GM21737 (cell line): ENCODE results near the gene WDFY2.
A peak's percentile ranks its signal among the peaks of the same experiment; 100 is the strongest.
"Not testable (repeated sequence)": the region's sequence is repeated elsewhere in the genome, so short reads cannot be mapped to it uniquely, and the experiment has no call there.

ENCODE experiments used
- ATAC-seq: cut with Tn5 transposase; IDR thresholded peaks from one replicate; pipeline ENCODE4 v1.9.1; 2021; ENCODE audit warnings: mild to moderate bottlenecking, moderate library complexity; ENCODE audit not compliant: unreplicated experiment

WDFY2 gene

GRCh38 chr13:51583875-51584730, at the start of gene WDFY2:
TSS of gene WDFY2 (plus strand) at chr13:51584462. CDS start at chr13:51584688, 226 bp downstream.
- peak; percentile 79 for ATAC-seq

GRCh38 chr13:51538591-51539179, 45.6 kb upstream of the WDFY2 start:
- no peak for ATAC-seq

GRCh38 chr13:51539887-51540286, 44.4 kb upstream of the WDFY2 start:
- no peak for ATAC-seq

DNA sequence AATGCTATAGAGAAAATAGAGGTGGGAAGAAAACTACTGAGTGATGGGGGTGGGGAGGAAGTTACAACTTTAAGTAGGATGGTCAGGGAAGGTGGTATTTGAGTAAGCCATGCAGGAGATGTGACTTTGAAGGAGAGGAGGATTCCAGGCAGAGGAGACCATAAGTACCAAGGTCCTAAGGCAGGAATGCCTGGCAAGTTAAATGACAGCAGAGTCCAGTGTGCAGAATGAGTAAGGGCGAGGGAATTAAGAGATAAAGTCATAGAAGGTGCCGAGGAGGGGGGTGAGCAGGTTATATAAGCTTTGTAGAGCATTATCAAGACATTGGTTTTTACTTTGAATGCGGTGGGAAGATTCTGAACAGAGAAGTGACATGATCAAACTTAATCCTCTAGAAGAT, 43.2 kb upstream of the WDFY2 start:
- no peak for ATAC-seq

GRCh38 chr13:51541809-51542258, 42.4 kb upstream of the WDFY2 start:
- no peak for ATAC-seq

DNA sequence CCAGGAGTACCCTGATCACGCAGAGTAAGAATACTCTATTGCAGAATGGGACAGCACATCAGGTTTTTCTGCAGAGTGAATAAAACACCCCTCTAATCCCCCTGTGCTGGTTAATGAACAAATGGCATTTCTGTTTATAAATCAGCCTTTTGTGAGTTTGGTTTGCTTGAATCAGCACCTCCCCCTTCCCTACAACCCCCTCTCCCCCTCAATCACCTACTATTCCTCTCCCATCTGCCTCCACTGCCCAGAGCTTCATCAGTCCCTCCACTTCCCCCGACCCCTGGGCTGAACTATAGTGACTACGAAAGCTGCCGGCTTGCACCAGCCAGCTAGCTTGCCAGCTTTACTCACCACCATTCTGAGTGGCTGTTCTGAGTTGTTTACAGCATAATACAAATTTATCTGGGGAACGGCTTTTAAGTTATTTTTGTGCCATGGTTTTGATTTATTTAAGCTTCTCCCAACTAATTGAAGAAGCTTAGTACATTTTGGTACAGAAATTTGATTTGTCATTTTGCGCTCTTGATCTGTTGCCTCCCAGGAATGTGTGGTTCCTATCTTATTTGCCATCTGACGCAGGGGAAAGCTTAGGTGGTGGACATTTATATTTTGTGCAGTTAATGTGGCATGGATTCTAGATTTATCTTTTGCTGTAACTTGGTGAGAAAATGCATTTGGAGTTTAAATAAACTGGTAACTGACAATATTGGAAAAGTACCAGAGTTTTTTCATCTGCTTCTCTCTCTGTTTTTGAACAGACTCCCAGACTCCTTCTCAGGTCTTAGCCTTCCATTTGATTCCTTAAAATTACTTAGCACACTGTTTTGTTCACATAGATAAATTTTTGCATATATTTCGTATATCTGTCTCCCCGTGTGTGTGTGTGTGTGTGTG, 41.7 kb upstream of the WDFY2 start:
- no peak for ATAC-seq

DNA sequence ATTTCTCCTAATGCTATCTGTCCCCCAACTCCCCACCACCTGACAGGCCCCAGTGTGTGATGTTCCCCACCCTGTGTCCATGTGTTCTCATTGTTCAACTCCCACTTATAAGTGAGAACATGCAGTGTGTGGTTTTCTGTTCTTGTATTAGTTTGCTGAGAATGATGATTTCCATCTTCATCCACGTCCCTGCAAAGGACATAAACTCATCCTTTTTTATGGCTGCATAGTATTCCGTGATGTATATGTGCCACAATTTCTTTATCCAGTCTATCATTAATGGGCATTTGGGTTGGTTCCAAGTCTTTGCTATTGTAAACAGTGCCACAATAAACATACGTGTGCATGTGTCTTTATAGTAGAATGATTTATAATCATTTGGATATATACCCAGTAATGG, 38.8 kb upstream of the WDFY2 start:
- ATAC-seq = not testable (repeated sequence)

DNA sequence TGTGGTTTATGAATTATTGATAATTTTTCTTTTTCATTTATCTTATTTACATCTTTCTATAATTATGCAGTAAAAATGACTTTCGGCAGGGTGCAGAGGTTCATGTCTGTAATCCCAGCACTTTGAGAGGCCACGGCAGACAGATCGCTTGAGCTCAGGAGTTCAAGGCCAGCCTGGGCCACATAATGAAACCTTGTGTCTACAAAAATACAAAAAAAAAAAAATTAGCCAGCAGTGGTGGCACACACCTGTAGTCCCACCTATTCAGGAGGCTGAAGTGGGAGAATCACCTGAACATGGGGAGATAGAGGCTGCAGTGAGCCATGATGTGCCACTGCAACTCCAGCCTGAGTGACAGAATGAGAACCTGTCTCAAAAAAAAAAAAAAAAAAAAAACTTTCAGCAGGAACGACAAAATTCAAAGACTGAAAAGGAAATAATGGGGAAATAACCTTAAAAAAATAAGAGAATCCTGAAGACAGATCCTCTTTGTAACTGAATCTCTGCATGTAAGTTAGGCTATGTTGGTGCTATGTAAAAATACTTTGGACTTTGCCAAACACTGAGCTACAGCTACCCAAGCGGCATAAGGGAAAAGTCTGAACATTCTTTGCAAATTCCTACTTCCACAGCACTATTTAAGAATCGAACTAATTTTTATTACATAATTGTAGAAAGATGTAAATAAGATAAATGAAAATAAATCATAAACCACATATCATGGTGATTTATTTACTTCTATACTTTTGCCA, 36.7 kb upstream of the WDFY2 start:
- no peak for ATAC-seq

DNA sequence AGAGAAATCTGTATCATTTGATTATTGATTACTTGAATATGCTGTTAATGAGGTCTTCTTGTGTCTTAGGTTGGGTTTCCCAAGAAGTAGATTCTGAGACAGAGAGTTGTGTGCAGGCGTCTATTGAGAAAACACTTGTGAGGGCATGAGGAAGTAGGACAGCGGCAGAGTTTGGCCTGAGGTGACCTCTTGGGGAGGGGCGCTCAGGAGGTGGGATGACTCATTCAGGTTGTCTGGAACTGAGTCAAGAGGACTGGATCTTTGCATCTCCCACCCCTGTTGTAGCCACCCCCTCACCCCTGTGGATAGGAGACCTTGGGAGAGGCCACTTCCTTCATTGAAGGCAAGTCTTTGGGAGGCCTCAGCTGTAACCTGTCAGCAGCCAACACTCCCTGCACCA, 35.2 kb upstream of the WDFY2 start:
- no peak for ATAC-seq

- no peak for ATAC-seq
Observed at GRCh38 chr13:51549593-51549992, 34.7 kb upstream of the WDFY2 start.

- no peak for ATAC-seq
Observed at GRCh38 chr13:51550151-51550550, 34.1 kb upstream of the WDFY2 start.

DNA sequence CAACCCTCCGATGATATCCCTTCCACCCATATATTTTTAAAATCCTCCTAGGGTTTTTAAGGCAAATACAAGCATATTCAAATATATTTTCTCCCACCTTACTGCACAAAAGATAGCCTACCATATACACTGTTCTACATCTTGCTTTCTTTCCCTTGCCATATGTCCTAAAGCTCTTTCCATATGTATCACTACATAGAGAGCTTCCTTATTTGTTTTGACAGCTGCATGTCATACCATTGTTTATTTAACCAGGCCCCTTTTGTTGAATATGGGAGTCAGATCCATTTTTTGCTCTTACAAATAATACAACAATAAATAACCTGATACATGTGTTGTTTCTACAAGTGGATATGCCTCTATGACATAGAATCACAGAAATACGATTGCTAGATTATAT, 32.8 kb upstream of the WDFY2 start:
- ATAC-seq = no peak

DNA sequence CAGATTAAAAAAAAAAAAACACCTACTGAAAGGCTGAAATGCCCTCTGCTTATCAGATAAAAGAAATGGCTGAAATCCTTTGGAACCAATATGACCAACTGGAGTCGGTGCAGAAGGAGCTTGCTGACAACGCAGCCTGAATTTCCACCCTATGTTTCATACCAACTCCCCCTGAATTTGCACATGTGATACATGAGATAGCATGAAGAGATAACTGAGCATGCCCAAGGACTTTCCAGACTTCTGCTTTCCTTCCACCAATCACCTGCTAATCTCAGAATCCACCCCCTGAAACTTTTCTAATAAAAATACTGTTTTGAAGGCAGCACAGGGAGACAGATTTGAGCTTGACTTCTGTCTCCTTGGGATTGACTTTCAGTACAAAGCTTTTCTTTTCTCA, 32.2 kb upstream of the WDFY2 start:
- ATAC-seq = no peak

DNA sequence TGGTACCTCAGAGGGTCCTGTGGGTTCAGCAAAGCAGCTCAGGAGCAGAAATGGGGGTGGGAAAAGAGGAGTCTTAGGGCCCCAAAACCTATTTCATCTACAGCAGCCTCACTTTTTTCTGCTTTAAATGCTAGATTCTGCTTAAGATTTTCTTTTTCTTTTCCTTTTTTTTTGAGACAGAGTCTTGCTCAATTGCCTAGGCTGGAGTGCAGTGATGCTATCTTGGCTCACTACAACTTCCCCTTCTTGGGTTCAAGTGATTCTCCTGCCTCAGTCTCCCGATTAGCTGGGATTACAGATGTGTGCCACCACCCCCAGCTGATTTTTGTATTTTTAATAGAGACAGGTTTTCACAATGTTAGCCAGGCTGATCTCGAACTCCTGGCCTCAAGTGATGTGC, 30.7 kb upstream of the WDFY2 start:
- no peak for ATAC-seq

- ATAC-seq = no peak
Observed at GRCh38 chr13:51556740-51557139, 27.5 kb upstream of the WDFY2 start.

GRCh38 chr13:51557438-51557837, 26.8 kb upstream of the WDFY2 start:
- no peak for ATAC-seq

GRCh38 chr13:51557875-51558612, 26.2 kb upstream of the WDFY2 start:
- no peak for ATAC-seq

GRCh38 chr13:51559946-51560735, 24.1 kb upstream of the WDFY2 start:
- ATAC-seq = no peak

DNA sequence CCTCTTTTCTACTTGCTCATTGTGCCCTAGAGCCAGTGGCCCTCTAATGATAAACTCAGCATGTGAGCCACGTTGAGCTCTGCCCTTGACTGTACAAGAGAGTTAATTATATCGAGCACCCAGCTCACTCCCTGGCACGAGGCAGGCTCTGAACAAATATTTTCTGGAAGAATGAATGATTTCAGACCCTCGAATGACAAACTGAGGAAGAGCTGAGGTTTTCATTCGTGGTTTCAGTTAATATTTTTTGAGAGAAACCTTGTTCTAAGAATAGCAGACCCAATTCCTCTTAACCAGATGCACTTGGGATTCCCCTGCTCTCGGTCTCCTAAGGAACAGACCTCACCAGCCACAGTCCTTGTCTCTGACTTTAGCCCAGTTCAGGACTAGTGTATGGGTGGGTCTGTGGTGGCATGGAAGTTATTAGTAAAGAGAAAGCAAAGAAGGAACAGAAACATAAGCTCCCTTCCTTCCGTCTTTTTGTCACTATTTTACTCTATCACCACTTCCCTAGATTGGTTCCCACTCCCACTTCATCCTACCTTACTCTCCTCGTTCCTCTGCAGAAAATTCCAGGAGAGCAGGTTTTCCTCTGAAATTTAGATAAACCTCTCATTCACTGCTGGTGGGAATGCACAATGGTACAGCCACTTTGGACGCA, 22.1 kb upstream of the WDFY2 start:
- ATAC-seq = peak; percentile 73
